ENCODE results near the gene TMEM183A.

TMEM183A gene

DNA sequence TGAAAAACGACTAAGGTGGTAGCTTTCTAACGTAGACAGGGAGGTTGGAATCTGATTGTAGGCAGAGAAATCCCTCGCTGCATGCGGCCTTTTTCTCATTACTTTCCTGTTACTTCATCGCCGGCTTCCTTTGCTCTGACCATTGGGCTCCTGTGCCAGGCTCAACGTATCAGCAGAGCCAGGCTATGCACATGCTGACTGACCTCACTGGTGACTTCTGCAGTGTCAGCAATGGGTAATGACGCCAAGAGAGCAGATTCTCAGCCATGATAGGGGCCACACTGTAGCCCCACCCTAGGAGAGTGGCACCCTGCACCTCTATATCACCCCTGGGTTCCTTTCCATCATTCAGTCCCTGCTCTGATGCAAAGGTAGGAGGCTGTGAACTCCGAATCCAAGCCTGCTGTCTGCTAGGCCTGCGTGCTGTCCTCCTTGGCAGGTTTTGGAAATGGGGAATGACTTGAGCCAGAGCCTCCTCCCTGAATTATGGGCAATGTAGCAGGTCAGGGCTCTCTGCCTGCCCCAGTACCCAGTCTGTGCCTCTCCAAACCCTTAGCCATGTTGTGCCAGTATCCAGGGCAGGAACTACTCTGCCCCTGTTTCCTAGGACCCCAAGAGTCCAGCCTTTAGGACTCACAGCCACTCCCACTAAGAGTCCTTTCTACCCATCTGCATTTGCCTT, 30.5 kb downstream of the TMEM183A start:
- TF ChIP-seq, protein P1, sequence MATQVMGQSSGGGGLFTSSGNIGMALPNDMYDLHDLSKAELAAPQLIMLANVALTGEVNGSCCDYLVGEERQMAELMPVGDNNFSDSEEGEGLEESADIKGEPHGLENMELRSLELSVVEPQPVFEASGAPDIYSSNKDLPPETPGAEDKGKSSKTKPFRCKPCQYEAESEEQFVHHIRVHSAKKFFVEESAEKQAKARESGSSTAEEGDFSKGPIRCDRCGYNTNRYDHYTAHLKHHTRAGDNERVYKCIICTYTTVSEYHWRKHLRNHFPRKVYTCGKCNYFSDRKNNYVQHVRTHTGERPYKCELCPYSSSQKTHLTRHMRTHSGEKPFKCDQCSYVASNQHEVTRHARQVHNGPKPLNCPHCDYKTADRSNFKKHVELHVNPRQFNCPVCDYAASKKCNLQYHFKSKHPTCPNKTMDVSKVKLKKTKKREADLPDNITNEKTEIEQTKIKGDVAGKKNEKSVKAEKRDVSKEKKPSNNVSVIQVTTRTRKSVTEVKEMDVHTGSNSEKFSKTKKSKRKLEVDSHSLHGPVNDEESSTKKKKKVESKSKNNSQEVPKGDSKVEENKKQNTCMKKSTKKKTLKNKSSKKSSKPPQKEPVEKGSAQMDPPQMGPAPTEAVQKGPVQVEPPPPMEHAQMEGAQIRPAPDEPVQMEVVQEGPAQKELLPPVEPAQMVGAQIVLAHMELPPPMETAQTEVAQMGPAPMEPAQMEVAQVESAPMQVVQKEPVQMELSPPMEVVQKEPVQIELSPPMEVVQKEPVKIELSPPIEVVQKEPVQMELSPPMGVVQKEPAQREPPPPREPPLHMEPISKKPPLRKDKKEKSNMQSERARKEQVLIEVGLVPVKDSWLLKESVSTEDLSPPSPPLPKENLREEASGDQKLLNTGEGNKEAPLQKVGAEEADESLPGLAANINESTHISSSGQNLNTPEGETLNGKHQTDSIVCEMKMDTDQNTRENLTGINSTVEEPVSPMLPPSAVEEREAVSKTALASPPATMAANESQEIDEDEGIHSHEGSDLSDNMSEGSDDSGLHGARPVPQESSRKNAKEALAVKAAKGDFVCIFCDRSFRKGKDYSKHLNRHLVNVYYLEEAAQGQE (IDR thresholded peaks at IDR 0.05; ENCODE audit: insufficient read depth in 1 of 2, low read depth in 2 of 2, low read length in 2 of 2) = no peak
- TF ChIP-seq TAF1 (IDR thresholded peaks at IDR 0.05; ENCODE audit: borderline replicate concordance, insufficient read depth, low read length) = no peak
- TF ChIP-seq SIN3A (IDR thresholded peaks at IDR 0.05; ENCODE audit: borderline replicate concordance, insufficient read depth, low read length) = no peak
- TF ChIP-seq POLR2AphosphoS5 (IDR thresholded peaks at IDR 0.05; ENCODE audit: low read depth, low read length) = no peak
- TF ChIP-seq FOXP2 (optimal IDR thresholded peaks at IDR 0.05; ENCODE audit: borderline replicate concordance, extremely low read depth, extremely low read length, insufficient read depth) = no peak

DNA sequence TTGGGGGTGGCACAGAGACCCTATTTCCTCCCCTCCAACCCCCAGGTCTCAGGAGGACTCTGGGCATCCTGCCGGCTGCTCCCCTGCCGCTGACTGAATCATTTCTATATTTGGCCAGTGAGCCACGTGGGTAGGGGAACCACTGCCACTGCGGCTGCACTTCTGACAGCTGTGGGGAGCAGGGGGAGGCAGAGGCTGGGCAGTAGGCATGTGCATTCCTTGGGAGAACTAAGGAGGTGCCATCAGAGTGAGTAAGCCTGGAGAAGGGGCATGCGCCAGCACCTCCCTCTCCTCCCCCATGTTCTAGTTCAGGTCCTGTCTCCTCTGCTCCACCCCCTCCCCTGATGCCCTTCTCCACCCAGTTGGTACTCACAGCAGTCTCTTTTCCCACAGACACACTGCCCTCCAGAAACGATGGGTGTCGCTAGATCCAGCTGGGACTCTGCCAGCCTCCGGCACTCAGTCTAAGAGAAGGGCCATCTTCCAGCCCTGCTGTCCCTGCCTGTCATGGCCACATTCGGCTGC, 31.1 kb downstream of the TMEM183A start:
- TF ChIP-seq TAF1 (IDR thresholded peaks at IDR 0.05; ENCODE audit: borderline replicate concordance, insufficient read depth, low read length) (no peak), FOXP2 (optimal IDR thresholded peaks at IDR 0.05; ENCODE audit: borderline replicate concordance, extremely low read depth, extremely low read length, insufficient read depth) (no peak), POLR2AphosphoS5 (IDR thresholded peaks at IDR 0.05; ENCODE audit: low read depth, low read length) (no peak), SIN3A (IDR thresholded peaks at IDR 0.05; ENCODE audit: borderline replicate concordance, insufficient read depth, low read length) (no peak)
- TF ChIP-seq, protein P1 (IDR thresholded peaks at IDR 0.05; ENCODE audit: insufficient read depth in 1 of 2, low read depth in 2 of 2, low read length in 2 of 2) = no peak

DNA sequence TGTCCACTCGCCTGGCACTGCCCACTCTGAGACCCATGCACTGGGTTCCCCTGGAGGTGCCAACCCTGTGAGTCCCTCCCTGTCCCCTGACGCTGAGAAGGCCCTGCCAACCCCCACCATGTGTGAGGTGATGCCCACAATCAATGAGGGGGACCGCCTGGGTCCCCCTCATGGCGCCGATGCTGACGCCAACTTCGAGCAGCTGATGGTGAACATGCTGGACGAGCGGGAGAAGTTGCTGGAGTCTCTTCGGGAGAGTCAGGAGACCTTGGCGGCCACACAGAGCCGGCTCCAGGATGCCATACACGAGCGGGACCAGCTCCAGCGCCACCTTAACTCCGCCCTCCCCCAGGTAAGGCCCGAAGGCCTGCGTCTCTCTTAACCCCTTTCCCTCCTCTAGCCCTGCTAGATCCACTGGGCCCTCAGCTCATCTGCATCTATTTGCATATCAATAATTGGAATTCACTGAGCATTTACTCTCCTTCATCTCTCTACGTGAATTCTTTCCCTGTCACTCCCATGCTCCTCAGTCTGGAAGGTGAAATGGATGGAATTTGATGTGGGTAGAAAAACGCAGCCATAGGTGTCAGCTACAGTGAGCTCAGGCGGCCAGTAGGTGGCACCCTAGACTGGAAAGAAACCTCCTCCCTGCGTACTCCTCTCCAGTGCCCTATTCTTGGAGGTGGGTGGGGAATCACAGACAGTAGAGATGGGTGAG, 31.9 kb downstream of the TMEM183A start:
- no peak for TF ChIP-seq POLR2AphosphoS5 (IDR thresholded peaks at IDR 0.05; ENCODE audit: low read depth, low read length)
- TF ChIP-seq, protein P1 (IDR thresholded peaks at IDR 0.05; ENCODE audit: insufficient read depth in 1 of 2, low read depth in 2 of 2, low read length in 2 of 2) = no peak
- no peak for TF ChIP-seq TAF1 (IDR thresholded peaks at IDR 0.05; ENCODE audit: borderline replicate concordance, insufficient read depth, low read length)
- no peak for TF ChIP-seq SIN3A (IDR thresholded peaks at IDR 0.05; ENCODE audit: borderline replicate concordance, insufficient read depth, low read length)
- TF ChIP-seq FOXP2 (optimal IDR thresholded peaks at IDR 0.05; ENCODE audit: borderline replicate concordance, extremely low read depth, extremely low read length, insufficient read depth) = no peak

DNA sequence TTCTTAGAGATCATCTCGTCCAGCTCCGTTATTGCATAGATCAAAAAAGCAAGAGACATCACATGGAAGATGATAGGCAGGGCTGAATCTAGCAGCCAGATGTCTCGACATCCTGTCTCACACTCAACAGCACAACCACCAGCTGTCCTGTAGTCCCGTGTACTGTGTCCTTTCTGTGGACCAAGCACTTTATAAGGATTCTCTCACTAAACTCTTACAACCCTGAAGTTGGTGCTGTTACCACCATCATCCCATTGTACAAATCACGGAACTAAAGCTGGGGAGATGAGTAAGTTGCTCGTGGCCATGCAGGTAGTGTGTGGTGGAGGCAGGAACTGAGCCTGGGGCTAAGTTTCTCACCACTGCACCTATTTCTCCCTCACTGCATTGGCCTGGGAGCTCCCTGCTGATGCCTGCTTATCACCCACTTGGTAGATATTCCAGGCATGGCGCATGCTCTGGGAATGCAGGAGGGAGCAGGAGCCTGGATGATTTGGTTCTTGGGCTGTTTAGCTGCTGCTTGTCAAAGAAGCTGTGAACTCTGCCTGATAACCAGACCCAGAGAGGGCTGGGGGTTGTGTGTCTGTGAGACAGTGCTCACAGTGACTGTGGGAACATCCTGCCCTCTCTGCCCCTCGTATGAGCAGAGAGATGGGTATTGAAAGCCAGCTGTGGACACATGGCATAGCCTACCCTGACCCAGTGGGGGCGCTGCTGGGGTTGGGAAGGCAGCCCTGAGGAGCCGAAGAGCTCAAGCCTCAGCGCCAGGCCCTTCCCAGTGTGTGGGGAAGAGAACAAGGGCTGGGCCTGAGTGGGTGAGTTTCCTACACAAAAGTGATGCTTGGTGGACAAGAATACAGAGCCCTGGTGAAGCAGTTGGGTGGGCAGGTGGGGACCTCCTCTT, 32.7 kb downstream of the TMEM183A start:
- TF ChIP-seq FOXP2 (optimal IDR thresholded peaks at IDR 0.05; ENCODE audit: borderline replicate concordance, extremely low read depth, extremely low read length, insufficient read depth) = no peak
- TF ChIP-seq POLR2AphosphoS5 (IDR thresholded peaks at IDR 0.05; ENCODE audit: low read depth, low read length) = no peak
- TF ChIP-seq SIN3A (IDR thresholded peaks at IDR 0.05; ENCODE audit: borderline replicate concordance, insufficient read depth, low read length) = no peak
- TF ChIP-seq, protein P1 (IDR thresholded peaks at IDR 0.05; ENCODE audit: insufficient read depth in 1 of 2, low read depth in 2 of 2, low read length in 2 of 2) = no peak
- TF ChIP-seq TAF1 (IDR thresholded peaks at IDR 0.05; ENCODE audit: borderline replicate concordance, insufficient read depth, low read length) = no peak

All from PFSK-1 (cell line).